ENCODE results near the gene GTF3C4.
A peak's percentile ranks its signal among the peaks of the same experiment; 100 is the strongest.

Gene GTF3C4

DNA sequence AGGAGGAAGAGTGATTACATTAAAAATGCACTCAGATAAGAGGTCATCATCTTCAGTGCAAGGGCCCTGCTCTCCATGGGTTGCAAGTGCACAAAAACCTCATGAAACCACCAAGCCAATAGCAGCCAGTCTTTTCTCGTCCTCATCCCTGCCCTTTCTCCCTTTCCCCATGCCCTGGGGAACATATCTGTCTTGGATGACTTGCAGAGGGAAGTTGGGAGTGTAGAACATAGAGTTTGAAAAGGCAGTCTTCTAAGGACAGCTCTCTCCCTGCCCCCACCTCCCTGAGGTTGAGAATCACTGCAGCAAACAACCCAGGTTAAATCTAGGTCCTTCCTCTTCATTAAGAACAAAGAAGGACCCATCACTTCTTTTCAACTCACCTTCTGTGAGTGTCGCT, 22.5 kb upstream of the GTF3C4 start:
- DNase-seq (ENCODE audit: low spot score), result no peak

DNA sequence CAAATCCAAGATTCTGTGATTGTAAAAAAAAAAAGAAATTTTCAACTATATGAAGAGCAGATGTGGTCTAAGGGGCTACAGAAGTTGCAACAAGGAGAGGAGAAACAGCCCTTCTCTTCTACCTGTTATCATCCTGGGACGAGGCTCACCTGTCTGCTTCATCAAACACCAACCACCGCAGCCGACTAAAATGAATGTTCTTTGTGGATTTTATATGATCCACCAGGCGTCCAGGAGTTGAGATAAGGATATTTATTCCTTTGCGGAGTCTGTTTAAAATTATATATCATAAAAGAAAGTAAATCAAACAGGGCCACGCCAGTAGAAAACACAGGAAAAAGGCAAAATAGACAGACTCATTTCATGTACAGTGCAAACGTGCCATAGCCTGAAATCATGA, 22.0 kb upstream of the GTF3C4 start:
- DNase-seq (ENCODE audit: low spot score), result no peak

DNA sequence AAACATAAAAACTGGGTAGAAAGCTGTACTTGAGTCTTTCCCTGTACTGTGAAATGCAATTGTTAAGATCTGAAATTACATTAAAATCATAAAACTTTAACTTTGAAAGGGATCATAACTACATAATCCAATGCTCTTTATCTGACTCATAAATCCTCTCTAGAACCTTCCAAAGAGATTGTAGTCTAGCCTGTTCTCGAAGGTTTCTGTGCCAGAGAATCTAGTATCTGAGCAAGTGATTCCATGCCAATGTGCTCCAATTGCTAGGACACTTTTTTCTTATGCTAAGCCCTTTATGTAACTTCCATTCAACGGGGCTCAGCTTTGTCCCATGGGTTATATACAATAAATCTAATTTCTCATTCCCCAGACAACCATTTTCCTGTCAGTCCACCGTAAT, 21.6 kb upstream of the GTF3C4 start:
- no peak for DNase-seq (ENCODE audit: low spot score)

DNA sequence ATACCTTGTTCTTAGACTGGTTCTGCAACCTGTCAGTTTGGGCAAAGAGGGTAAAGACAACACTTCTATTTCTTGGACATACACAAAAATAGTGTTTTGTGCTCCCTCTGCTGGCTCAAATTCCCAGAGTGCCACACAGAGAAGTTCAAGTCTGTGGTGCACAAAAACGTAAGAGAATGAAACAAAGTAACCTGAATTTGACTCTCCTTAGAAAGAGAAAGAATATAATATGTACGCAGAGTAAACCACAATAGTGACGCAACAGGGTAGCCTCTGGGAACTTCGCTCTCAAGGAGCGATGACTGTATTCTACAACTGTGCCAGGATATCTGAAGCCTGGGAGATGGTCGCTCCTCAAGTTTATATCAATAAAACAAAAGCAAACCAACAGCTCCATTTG, 19.0 kb upstream of the GTF3C4 start:
- DNase-seq (ENCODE audit: low spot score), result no peak

DNA sequence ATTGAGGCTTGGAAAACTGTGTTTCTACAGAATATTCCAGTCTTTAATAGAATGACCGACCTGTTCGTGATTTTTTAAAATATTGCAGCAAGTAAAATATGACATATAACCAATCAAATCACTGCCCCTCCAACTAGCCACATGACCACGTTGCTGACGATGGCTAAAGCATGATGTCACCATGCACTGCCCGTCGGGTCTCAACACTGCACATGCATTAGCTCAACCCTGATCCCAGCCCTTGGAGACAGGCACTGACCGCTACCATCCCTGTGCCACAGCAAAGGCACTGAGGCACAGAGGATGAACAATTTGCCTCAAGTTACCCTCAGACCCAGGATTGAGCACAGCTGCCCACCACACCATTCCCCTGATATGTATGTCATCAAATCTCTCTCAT, 14.0 kb upstream of the GTF3C4 start:
- DNase-seq (ENCODE audit: low spot score), result no peak

DNA sequence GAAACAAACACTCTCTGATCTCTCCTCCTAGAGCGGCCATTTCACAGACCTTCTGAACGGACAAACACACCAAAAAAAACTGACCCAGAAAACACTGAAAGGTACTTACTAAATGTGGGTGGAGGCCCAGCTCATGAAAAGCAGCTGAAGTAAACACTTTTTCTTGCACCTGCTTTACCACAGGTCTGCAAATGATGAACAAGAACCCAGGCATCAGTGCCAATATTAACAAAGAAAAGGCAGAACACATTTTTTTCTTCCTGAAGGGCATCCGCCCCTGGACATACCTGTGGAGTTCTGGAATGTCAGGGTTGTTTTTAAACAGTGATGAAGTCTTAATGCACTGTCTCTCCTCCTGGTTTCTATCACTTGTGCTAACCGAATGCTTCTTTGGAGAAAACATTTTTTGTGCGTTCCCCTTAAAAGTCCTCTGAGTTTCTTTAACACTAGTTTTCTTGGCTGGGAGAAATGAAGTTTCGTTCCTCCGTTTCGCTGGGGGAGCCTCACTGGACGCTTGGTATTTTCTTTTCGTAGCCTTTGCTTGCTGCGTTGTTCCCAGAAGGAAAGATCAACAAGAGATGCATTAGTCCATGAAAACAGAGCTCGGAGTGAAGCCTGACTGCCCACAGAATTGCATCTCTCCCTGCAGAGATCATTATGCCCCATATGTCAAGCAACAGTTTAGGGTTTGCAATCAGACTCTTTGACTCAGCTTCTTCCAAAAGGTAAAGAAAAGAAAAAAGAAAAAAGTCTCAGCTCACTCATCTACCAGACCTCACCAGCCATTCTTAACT, 7.9 kb upstream of the GTF3C4 start:
- no peak for DNase-seq (ENCODE audit: low spot score)

DNA sequence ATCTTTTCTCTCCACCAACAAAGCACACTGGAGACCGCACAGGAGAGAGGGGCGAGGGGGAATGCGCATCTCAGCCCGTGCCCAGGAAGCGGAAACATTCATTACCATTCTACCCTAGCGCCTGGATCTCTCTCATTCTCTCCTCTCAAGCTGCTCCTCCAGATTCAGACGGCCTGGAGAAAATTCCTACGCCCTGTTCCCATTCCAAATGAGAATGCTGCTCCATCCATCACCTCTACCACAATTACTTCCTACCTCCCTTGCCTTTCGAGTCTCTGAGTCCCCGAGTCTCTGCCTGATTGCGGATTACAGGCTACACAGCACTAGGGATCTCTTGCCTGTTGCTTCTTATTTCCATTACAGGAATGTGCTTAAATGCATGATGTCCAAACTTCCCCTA, 7.1 kb upstream of the GTF3C4 start:
- DNase-seq (ENCODE audit: low spot score), result no peak

DNA sequence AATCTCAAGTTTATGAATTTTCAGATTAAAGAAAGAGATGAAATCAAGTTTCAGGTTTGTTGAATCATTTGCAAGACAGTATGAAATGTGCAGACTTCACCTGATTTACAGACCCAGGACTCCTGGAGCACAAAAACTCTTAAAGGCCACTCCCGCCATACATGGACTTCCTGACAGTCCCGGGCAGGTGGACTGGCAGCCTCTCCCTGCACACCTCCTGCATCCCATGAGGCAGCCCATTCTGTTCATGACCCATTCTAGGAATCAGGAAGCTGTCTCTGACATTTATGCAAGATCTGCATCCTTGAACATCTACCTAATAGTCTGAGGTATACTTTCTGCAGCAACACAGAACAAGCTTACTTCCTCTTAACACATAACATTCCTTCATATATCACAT, 6.4 kb upstream of the GTF3C4 start:
- no peak for DNase-seq (ENCODE audit: low spot score)

DNA sequence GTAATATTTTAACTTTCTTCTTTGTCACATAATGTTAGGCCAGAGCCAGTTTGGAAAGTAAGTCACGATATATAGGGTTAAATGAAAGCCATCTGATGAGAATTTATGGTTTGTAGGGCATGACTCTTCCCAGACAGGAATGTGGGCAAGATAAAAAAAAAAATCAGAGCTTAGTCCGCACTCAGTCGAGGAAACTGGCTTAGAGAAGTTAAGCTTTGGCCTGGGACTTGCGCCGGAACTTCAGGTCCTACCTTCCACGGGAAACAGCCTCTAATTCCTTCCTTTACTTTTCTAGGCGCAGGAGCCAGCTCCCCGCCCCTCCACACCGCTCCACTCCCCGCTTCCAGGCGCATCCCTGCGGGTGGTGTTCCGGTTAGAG, 956 bp upstream of the GTF3C4 start:
- DNase-seq (ENCODE audit: low spot score), result no peak

DNA sequence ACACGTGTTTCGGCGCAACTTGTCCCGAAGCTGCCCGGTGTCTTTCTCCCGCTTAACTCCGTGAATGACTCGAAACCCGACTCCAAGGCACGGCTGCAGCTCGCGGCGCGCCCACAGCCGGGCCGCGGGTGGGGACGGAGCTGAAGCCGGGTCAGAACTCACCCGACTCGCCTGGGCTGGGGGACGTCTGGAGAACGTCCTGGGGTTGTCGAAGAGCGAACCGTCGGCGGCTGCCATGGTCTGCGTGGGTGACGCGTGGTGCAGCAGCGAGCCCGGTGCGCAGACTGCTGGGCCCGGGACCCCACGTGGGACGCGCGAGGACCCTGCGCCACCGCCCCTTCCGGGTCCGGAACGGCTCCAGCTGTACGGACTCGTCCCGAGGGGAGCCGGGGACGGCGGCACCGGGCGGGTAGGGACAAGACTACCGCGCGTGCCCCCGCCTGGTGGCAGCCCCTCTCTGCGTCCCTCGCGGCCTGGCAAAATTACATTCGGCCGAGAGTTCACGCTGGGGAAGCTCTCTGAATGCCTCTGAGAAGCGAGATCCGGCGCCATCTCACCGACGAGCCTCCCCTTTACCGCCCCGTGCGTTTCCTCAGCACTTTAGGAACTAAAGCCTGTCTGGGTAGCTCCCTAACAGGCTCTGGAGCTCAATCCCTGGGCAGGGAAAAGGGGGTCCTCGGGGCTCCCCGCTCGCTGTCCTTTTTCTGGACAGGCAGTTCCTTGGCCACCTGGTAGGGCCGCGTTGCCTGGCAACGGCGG, 387 bp upstream of the GTF3C4 start, which contains the start of gene DDX31:
Gene DDX31, minus strand, starts transcription at position 286 of the 759 bp plus-strand sequence. Its CDS starts 49 bp downstream, at position 237.
- peak; percentile 79 for DNase-seq (ENCODE audit: low spot score)

DNA sequence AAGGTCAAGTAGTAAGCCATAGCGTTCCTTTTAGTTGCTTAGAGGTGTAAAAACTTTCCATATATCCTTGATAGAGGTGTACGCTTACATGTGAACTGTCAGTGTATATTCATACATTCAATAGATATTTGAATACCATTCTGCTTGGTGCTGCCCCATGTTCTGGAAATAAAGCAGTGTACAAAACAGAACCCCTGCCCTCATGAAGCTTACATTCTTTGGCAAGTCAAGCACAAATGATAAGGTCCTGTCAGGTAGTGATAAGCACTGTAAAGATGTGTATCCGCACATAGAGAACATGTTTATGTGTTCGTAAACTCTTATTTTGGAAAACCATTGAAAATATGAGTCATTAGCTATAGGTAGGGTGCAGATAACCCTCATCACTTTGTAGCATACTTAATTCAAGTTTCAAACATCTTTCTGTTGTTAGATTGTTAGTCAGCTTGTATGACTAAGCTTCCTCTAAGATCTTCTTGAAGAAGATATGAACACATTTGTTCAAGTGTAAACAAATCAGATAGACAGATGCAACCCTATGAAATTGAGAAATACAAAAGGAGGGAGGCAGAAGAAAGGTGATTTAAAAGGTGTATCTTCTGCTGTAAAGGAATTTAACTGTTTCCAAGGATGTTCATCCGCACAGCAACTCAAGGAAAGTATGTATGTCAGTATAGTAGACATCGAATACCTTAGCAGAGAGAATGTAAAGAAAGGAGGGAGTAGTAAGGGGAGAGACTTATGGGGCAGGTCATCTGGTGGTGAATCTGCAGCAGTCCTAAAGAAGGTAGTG, 1.6 kb downstream of the GTF3C4 start:
- no peak for DNase-seq (ENCODE audit: low spot score)

DNA sequence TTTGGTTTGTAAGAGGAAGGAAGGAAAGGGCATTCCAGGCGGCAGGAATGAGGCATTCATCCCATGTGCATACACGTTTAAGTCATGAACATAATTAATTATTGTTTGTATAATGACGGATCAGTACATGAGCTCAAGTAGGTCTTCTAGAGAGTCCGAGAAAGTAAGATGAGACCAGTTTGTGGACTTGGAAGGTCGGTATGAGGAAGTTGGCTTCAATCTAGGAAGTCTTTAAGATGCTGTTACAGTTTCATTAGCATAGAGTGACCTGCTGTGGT, 2.1 kb downstream of the GTF3C4 start:
- no peak for DNase-seq (ENCODE audit: low spot score)

DNA sequence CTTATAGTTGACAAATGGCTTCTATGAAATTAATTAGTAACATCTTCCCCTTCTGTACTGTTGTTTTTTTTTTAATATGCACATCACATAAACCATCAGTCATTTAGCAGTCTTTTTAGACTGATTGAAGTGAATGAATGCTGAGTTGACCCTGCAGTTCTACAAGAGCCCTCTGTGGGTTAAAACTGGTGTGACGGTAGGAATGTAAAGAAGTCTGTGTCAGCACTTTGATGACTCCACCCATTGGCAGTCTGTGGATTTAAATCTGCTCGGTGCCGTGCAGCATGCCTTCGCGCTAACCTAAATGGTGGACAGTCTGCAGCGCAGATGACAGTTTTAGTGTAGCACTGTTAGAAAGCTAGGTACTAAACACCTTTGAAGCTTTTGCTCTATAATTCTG, 3.1 kb downstream of the GTF3C4 start:
- DNase-seq (ENCODE audit: low spot score), result no peak

DNA sequence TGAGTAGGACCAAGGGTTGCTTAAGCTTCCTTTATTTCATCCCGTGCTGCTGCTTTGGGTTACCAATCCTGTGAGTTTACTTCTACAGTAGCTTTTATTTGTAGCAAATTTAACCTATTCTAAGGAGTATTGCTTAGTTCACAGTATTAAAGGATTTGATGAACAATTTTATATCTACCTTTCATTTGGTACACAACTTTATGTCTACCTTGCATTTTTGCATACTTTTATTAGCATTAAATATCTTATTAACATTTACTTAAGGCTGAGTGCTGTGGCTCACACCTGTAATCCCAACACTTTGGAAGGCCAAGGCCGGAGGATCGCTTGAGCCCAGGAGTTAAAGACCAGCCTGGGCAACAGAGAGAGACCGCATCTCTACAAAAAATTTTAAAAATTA, 4.2 kb downstream of the GTF3C4 start:
- no peak for DNase-seq (ENCODE audit: low spot score)

DNA sequence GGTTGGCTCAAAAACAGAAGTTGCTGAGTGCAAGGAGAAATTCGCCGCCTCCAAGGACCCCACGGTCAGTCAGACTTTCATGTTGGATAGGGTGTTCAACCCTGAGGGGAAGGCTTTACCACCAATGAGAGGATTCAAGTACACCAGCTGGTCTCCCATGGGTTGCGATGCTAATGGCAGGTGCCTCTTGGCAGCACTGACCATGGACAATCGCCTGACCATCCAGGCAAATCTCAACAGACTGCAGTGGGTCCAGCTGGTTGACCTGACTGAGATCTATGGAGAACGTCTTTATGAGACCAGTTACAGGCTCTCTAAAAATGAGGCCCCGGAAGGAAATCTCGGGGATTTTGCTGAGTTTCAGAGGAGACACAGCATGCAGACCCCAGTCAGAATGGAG, 7.7 kb downstream of the GTF3C4 start:
- DNase-seq (ENCODE audit: low spot score), result no peak

DNA sequence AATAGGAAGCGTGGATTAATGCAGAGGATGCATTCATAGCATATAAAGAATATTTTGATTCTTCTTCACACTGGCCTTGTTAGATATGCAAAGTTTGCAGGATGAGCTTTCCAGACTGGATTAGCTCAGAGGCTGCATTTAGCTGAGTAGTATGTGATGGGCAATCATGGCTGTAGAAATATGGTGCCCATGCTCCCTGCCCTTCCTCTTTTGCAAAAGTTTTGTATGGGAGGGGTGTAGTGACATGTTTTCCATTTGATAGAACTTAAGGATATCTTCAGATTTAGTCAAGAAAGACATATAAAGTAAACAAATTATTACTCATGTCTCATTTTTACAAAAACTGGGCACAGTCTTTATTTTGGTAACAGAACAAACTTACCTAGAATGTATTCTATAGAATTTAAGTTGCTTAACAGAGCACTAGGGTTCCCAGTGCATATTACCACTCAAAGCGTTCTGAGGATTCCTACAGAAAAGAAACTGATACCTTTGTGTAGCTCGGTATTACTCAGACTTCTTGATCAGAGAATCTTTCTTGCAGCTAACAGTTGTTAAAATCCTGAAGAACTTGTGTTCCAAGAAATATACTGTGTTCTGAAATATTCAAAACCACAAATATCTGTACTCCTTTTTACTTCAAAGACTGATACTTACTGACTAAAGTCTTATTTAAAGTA, 9.8 kb downstream of the GTF3C4 start:
- no peak for DNase-seq (ENCODE audit: low spot score)

DNA sequence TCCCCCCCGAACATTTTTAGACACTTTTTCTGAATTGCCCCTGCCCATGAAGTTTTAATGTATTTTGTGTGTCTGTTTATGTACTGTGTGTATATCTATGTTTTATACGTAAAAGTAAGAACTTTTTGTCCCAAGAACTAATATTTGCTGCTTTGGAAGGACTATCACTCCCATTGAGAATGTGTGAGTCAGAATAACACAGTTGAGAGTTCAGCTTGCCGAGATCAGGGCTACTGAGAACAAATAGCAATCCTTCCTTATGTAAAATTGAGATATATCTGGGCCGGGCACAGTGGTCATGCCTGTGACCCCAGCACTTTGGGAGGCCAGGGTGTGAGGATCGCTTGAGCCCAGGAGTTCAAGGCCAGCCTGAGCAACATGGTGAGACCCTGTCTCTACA, 11.3 kb downstream of the GTF3C4 start:
- DNase-seq (ENCODE audit: low spot score), result no peak

DNA sequence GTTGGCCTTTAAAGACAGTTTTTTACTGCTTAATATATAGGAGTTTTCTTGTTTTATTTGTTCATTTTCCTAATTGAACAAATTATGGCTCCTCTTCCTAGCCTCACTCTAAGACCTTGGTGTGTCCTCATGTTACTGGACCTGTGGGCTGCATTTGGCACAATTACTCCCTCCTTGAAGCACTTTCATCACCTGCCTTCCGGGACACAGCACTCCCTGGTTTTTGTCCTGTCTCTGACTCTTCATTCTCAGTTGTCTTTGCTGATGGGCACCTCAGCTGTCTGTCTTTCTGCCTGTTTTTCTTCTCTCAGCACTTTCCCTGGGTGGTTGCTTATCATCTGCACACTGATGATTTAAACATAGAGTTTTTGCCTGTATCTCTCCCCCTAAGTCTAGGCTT, 13.6 kb downstream of the GTF3C4 start:
- DNase-seq (ENCODE audit: low spot score), result no peak

DNA sequence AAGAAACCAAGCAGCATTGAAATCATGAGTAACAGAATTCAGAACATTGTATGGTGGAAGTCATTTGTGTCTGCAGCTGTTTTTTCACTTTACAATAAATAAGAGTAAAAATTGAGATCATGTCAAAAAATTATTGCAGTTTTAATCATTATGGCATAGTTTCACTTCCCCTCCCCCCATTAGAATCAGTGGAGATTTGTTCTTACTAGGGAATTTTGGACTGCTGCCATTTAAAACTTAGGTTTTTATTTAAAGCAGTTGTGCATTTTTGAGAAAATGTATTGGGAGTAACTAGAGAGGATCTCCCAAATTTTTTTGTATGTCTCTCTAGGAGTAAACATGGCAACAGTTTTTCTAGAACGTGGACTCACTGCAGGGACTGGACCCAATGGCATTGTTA, 20.4 kb downstream of the GTF3C4 start:
- DNase-seq (ENCODE audit: low spot score), result no peak

DNA sequence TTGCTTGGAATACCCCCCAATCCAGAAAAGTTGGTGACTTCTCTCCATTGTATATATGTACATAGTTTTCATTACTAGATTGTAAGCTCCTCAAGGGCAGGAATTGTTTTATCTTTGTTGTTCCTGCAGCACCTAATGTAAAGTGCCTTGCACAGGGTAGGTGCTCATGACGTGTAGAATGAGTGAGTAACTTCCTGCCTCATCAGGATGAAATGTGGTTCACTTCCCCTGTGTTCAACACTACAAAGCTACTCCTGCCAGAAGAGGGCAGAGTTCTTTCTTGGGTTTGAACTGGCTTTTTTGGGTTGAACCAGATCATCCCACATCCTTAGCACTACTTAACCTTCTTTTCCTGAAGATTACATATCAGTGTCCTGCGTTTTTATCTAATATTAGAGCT, 23.9 kb downstream of the GTF3C4 start:
- peak; percentile 23 for DNase-seq (ENCODE audit: low spot score)

DNA sequence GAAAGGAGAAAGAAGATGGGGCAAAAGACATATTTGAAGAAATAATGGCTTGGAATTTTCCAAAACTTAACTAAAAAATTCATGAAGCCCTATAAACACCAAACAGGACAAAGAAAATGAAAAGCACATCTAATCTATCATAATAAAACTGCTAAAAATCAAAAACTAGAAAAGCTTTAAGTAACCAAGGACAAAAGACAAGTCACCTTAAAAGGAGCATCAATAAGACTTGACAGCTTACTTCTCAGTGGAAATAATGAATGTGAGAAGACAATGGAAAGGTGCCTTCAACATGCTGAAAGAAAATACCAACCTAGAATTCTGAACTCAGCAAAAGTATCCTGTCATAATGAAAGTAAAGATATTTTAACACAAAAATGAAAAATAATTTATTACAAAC, 27.0 kb downstream of the GTF3C4 start:
- DNase-seq (ENCODE audit: low spot score), result no peak

DNA sequence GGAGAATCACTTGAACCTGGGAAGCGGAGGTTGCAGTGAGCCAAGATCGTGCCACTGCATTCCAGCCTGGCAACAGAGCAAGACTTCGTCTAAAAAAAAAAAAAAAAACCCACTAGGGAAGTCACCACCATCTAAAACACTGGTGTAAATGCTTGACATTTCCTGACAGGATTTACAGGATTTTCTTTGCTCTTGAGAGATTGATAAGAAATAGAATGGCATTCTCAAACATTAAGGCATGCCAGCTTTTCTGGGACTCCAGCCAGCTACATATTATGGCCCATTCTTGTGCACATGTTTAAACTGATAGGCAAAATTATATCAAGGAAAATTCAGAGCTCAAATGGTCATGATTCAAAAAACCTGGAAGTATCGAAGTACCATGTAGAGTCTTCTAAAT, 28.7 kb downstream of the GTF3C4 start:
- no peak for DNase-seq (ENCODE audit: low spot score)

DNA sequence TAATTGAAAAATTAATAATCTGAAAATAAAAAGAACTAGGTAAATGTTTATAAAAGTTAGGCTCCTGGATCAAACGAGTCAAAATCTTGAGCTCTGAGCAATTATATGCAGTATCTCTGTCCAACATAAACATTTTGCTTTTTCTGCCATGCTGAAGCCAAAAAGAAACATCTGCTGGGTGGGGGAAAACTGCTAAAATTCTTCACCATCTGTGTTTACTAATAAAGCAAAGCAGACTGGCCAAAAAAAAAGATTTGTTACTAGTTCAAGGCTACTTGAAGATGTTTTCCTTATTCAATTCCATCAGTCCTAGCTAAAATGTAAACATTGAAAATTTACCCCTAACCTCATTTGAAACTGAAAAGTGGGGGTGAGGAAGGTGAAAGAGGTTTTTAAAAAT, 29.7 kb downstream of the GTF3C4 start:
- no peak for DNase-seq (ENCODE audit: low spot score)

Data from CD4-positive, alpha-beta T cell treated with Interleukin-6 at 100 ng/mL for 8 hours (primary cell).